ENCODE measurements around the gene PPP1R15A.

DNA sequence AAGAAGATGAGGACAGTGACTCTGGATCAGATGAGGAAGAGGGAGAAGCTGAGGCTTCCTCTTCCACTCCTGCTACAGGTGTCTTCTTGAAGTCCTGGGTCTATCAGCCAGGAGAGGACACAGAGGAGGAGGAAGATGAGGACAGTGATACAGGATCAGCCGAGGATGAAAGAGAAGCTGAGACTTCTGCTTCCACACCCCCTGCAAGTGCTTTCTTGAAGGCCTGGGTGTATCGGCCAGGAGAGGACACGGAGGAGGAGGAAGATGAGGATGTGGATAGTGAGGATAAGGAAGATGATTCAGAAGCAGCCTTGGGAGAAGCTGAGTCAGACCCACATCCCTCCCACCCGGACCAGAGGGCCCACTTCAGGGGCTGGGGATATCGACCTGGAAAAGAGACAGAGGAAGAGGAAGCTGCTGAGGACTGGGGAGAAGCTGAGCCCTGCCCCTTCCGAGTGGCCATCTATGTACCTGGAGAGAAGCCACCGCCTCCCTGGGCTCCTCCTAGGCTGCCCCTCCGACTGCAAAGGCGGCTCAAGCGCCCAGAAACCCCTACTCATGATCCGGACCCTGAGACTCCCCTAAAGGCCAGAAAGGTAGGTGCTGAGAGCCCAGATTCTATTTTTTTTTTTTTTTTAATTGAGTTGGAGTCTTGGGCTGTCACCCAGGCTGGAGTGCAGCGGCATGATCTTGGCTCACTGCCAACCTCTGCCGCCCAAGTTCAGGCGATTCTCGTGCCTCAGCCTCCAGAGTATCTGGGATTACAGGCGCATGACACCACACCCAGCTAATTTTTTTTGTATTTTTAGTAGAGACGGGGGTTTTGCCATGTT, 2.3 kb downstream of the PPP1R15A start:
- TF ChIP-seq TAF1 (IDR thresholded peaks at IDR 0.05; ENCODE audit: low read depth) = no peak
- no peak for TF ChIP-seq TCF12 (IDR thresholded peaks at IDR 0.05; ENCODE audit: low read depth)

Data from Ishikawa (cell line).